Natural killer cell treated with Interleukin-12 subunit alpha and Interleukin-12 subunit beta and Interleukin-15 and Interleukin-18, amount 100 ng/mL, for 72 hours (primary cell): ENCODE results near the gene SCG2. TPM values are rescaled to one million over a fixed set of nuclear protein-coding genes. Genes with fewer than 3 reads are reported as not detected.
"Not testable (repeated sequence)": the region's sequence is repeated elsewhere in the genome, so short reads cannot be mapped to it uniquely, and the experiment has no call there.

ENCODE experiments used
- ATAC-seq, 2 donors: fragments of 150-1000 bp; cut with Tn5 transposase in 1 of 2; sonication (Bioruptor Pico), chemical (Tn5 transposase) in 1 of 2; 2 replicates each; pipeline ENCODE4 v1.10.0; 2021
- DNase-seq: peaks from one replicate; pipeline ENCODE4 v3.0.0; 2022; ENCODE audit warnings: low spot score
- H3K27ac Mint-ChIP-seq, 2 donors: 1 replicate in 1 of 2; 2 replicates in 1 of 2; pipeline ENCODE4 v1.8.0; 2022; ENCODE audit warnings: mixed read lengths in 2 of 2, mild to moderate bottlenecking in 1 of 2, moderate library complexity in 1 of 2
- H3K27me3 Mint-ChIP-seq, 2 donors: 1 replicate in 1 of 2; 2 replicates in 1 of 2; pipeline ENCODE4 v1.8.0; 2022; ENCODE audit warnings: mixed read lengths in 2 of 2
- H3K36me3 Mint-ChIP-seq: one replicate; pipeline ENCODE4 v1.8.0; 2022; ENCODE audit warnings: mixed read lengths
- H3K4me1 Mint-ChIP-seq, 2 donors: 1 replicate in 1 of 2; 2 replicates in 1 of 2; pipeline ENCODE4 v1.8.0; 2022; ENCODE audit warnings: low read depth in 2 of 2, mixed read lengths in 2 of 2, mild to moderate bottlenecking in 1 of 2
- H3K4me3 Mint-ChIP-seq: one replicate; pipeline ENCODE4 v1.8.0; 2022; ENCODE audit warnings: mixed read lengths
- H3K9me3 Mint-ChIP-seq: 2 replicates; pipeline ENCODE4 v1.8.0; 2022; ENCODE audit warnings: mixed read lengths
- total RNA-seq, 2 donors: library from RNA; stranded (reverse); gene quantifications; one replicate each; pipeline ENCODE4 v1.2.3, GENCODE V29; 2022

The SCG2 gene
- total RNA-seq, 2 donors from 2014 or later: 0.21 TPM; not detected in 1

DNA sequence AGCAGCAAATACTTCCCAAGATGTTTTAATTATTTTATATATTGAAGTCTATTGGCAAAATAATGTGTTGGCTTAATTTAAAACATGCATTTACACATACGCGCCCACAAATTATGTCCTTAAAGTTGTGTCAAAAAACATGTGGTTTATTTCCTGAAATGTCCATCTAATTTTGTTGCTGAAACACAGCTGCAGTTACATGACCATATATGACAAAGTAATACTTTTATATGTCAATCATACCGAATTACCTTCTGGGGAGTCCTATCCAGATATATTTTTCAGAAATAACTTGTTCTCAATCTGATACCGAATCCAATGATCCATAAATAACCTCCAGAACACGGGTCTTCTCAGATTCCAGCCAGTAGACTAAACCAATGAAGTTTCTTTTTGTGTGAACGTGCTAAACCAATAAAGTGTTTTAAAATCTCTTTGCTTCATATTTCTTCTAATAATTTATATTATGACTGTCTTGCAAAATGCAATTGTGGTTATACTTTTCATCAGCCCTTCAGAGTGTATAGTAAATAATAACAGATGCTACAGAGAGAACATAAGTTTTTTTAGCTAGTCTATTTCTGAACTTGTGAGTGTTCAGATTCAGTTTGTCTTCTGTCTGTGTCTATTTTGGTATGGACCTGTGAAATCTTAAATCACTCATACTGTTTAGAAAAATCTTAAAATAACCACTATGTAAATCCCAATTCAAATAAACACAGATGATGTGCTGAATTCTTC, 2.4 kb downstream of the SCG2 start:
- peaks cover 4 to 18% of the 10 kb centered on the region in 2 donors for H3K27me3 Mint-ChIP-seq
- no peaks in the 10 kb centered on the region for H3K36me3 Mint-ChIP-seq
- DNase-seq (no peak), ATAC-seq (no peak)
- H3K4me1 Mint-ChIP-seq: no peaks in the 10 kb centered on the region
- H3K9me3 Mint-ChIP-seq: no peaks in the 10 kb centered on the region
- no peak overlapping the region for H3K4me3 Mint-ChIP-seq
- no peak overlapping the region for H3K27ac Mint-ChIP-seq

DNA sequence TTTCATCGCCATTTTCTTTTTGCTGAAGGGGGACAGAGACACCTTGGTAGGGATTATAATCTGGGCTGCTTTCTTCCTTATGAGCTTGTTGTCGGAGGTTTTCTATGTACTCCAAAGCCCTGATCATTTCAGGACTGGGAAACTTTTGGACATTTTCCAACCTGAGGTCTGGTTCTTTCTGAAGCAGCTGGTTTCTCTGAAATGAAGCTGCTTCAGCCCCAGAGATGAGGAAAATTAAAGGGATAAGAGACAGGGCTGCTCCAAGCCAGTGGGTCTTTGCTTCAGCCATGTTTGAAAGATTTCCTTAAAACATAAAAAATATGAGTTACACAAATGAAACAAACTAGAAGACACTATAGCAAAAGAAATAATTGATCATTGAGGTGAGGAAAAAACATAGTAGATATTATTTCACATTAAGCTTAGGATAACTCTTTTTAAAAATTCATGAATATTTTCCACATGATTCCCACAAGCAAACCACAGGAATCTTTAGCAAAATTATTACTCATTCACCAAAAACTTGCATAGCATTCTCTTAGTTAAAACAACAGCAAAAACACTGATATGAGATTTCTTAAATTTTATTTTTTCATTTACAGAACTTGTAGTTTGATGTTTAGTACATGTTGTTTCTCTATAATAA, 3.0 kb downstream of the SCG2 start:
- no peak for ATAC-seq
- no peak overlapping the region for H3K27ac Mint-ChIP-seq
- peaks cover 4 to 12% of the 10 kb centered on the region in 2 donors for H3K27me3 Mint-ChIP-seq
- DNase-seq: no peak
- no peak overlapping the region for H3K4me3 Mint-ChIP-seq
- no peaks in the 10 kb centered on the region for H3K9me3 Mint-ChIP-seq
- no peaks in the 10 kb centered on the region for H3K36me3 Mint-ChIP-seq
- H3K4me1 Mint-ChIP-seq: no peaks in the 10 kb centered on the region

DNA sequence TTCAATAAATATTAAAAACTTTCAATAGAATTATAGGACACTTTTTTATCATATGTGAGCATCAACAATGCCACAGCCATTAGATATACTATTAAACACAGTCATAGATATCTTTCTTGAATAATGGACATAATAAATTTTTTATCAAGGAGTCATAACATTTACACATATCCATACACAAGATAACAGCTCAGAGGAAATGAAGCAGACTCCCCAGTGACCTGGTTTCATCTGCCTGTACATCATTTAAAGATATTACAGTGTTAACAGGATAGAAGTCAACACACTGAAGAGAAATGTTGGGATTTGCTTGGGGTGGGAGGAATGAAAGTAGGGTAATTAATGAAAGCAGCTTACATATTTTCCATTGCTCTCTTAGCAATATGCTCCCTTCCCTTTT, 5.1 kb downstream of the SCG2 start:
- H3K4me3 Mint-ChIP-seq: no peak overlapping the region
- peaks cover 4 to 12% of the 10 kb centered on the region in 2 donors for H3K27me3 Mint-ChIP-seq
- H3K36me3 Mint-ChIP-seq: no peaks in the 10 kb centered on the region
- peaks cover 4% of the 10 kb centered on the region for H3K9me3 Mint-ChIP-seq
- no peak for ATAC-seq
- no peak for DNase-seq
- no peak overlapping the region for H3K27ac Mint-ChIP-seq
- no peaks in the 10 kb centered on the region for H3K4me1 Mint-ChIP-seq

DNA sequence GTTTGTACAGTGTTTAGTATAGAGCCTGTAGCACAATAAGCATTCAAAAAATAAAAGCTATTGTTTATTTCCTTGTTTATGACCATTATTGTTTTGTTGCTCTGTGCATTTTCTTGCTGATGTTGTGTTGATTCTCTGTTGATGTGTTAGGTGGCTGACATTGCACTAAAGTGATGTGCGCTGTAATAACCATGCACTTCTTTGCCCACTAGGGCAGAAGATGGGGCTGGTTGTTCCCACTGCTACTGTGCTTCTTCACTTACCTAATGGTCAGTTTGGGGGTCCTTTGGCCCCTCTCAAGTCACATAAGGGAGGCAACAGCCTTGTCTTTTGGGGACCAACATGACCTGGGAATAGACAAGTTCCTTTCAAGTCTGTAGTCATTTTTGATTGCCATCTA, 6.0 kb downstream of the SCG2 start:
- peaks cover 4 to 12% of the 10 kb centered on the region in 2 donors for H3K27me3 Mint-ChIP-seq
- peaks cover 4% of the 10 kb centered on the region for H3K9me3 Mint-ChIP-seq
- no peak for ATAC-seq
- no peak for DNase-seq
- H3K36me3 Mint-ChIP-seq: no peaks in the 10 kb centered on the region
- H3K4me3 Mint-ChIP-seq: no peak overlapping the region
- H3K27ac Mint-ChIP-seq: no peak overlapping the region
- H3K4me1 Mint-ChIP-seq: no peaks in the 10 kb centered on the region

DNA sequence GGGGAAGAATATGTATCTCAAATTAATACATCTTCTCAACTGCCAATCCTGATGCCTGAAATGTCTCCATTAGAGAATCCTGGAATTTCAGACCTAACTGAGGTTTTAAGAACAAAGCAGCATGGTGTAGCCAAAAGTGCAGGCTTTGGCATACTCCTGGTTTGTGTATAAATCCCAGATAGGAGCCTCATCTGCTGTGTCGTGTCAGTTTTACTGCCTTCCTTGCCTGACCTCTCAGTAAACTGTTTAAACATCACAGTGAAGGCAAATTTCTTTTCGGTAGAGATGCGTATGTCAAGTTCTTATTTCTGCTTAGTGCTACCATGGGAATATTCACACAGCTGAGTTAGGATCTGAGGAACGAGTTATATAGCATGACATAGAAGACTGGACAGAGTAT, 7.3 kb downstream of the SCG2 start:
- no peak overlapping the region for H3K27ac Mint-ChIP-seq
- H3K4me1 Mint-ChIP-seq: no peaks in the 10 kb centered on the region
- H3K9me3 Mint-ChIP-seq: peaks cover 4% of the 10 kb centered on the region
- peaks cover 4 to 12% of the 10 kb centered on the region in 2 donors for H3K27me3 Mint-ChIP-seq
- ATAC-seq (no peak), DNase-seq (no peak)
- no peak overlapping the region for H3K4me3 Mint-ChIP-seq
- no peaks in the 10 kb centered on the region for H3K36me3 Mint-ChIP-seq

- Mint-ChIP-seq H3K27ac (no peak overlapping the region), H3K4me1 (no peaks in the 10 kb centered on the region), H3K9me3 (peaks cover 4% of the 10 kb centered on the region), H3K27me3 (peaks cover 4 to 12% of the 10 kb centered on the region in 2 donors), H3K4me3 (no peak overlapping the region), H3K36me3 (no peaks in the 10 kb centered on the region)
- ATAC-seq: no peak
- DNase-seq: no peak
Observed at GRCh38 chr2:223594259-223594658, 7.9 kb downstream of the SCG2 start.

DNA sequence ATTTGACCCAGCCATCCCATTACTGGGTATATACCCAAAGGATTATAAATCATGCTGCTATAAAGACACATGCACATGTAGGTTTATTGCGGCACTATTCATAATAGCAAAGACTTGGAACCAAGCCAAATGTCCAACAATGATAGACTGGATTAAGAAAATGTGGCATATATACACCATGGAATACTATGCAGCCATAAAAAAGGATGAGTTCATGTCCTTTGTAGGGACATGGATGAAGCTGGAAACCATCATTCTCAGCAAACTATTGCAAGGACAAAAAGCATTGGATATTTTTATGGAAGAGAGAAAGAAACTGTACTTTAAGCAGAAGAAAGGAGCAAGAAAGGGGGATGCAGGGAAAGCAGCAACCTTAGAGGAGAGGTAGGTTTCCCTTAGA, 9.5 kb downstream of the SCG2 start:
- DNase-seq, H3K27ac Mint-ChIP-seq, ATAC-seq, H3K27me3 Mint-ChIP-seq, H3K36me3 Mint-ChIP-seq, H3K4me1 Mint-ChIP-seq, H3K4me3 Mint-ChIP-seq, H3K9me3 Mint-ChIP-seq: not testable (repeated sequence)

- peaks cover 4% of the 10 kb centered on the region for H3K9me3 Mint-ChIP-seq
- DNase-seq (no peak), ATAC-seq (no peak)
- no peak overlapping the region for H3K27ac Mint-ChIP-seq
- H3K36me3 Mint-ChIP-seq: no peaks in the 10 kb centered on the region
- H3K4me3 Mint-ChIP-seq: no peak overlapping the region
- H3K4me1 Mint-ChIP-seq: no peaks in the 10 kb centered on the region
- H3K27me3 Mint-ChIP-seq: no peaks in the 10 kb centered on the region
Observed at GRCh38 chr2:223591596-223591995, 10.6 kb downstream of the SCG2 start.

DNA sequence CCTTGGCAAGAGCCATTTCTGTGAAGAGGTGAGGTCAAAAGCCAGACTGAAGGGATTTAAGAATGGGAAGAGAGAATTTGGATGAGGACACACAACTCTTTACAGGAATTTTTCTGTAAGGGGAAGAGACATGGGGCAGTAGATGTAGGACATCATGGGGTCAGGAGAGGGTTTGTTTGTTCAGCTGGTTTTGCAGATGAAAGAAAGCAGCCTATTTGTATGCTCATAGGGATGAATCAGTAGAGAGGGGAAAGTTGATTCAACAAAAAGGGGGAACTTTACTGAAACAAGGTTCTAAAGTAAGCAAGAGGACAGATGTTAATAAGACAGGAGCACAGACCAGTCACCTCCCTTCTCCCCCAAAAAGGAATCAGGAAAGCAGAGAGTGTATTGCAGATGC, 11.2 kb downstream of the SCG2 start:
- peaks cover 4% of the 10 kb centered on the region for H3K9me3 Mint-ChIP-seq
- H3K27ac Mint-ChIP-seq: no peak overlapping the region
- ATAC-seq (no peak), DNase-seq (no peak)
- no peaks in the 10 kb centered on the region for H3K4me1 Mint-ChIP-seq
- no peaks in the 10 kb centered on the region for H3K27me3 Mint-ChIP-seq
- H3K36me3 Mint-ChIP-seq: no peaks in the 10 kb centered on the region
- no peak overlapping the region for H3K4me3 Mint-ChIP-seq

- Mint-ChIP-seq H3K36me3 (no peaks in the 10 kb centered on the region), H3K4me1 (no peaks in the 10 kb centered on the region), H3K27me3 (no peaks in the 10 kb centered on the region), H3K9me3 (peaks cover 4% of the 10 kb centered on the region), H3K4me3 (no peak overlapping the region), H3K27ac (no peak overlapping the region)
- ATAC-seq: no peak
- DNase-seq: no peak
Observed at GRCh38 chr2:223589901-223590300, 12.3 kb downstream of the SCG2 start.

DNA sequence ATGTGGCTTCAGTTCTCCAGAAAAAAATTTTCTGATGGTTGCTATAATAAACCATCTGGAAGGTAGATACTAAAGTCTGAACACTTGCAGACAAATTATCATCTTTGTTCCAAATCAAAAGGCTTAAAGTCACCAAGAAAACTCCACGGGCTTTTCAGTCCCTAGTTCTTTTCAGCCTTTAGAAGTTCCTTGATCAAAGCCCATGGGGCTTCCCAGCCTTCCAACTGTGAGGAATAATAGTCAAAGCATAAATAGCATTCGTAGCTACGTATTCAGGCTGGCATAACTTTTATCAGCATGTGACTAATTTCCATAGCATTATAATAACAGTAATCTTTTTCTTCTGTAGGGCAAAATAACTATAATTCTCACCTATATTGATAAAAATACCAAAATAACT, 13.9 kb downstream of the SCG2 start:
- Mint-ChIP-seq H3K27ac (no peak overlapping the region), H3K4me3 (no peak overlapping the region), H3K4me1 (no peaks in the 10 kb centered on the region), H3K27me3 (peaks cover 0 to 3% of the 10 kb centered on the region in 2 donors), H3K36me3 (no peaks in the 10 kb centered on the region), H3K9me3 (peaks cover 8% of the 10 kb centered on the region)
- ATAC-seq (no peak), DNase-seq (no peak)

GRCh38 chr2:223587301-223587700, 14.9 kb downstream of the SCG2 start:
- no peak for ATAC-seq
- no peaks in the 10 kb centered on the region for H3K36me3 Mint-ChIP-seq

DNA sequence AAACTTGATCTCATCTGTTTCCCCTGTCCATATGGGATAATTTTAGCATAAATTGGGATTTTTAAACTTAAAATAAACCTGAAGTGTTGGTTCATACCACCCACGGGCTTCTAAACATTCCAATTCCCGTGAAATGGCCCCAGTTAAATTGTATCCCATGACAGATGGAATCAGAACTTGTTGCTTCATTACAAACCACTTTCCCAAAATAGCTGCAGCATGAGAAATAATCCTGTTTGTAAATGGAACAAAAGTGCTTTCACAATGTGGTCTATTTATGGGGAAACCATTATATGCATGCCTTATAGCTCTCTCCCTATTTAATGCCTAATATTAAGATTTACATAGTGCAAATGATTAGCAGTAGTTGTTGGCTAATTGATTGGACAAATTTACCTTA, 15.9 kb downstream of the SCG2 start:
- Mint-ChIP-seq H3K9me3 (peaks cover 4% of the 10 kb centered on the region), H3K4me3 (no peak overlapping the region), H3K36me3 (no peaks in the 10 kb centered on the region), H3K27ac (no peak overlapping the region), H3K4me1 (no peaks in the 10 kb centered on the region), H3K27me3 (peaks cover 0 to 7% of the 10 kb centered on the region in 2 donors)
- no peak for ATAC-seq
- no peak for DNase-seq

More at GRCh38 chr2:223587301-223587700, 14.9 kb downstream of the SCG2 start:
- peaks cover 0 to 5% of the 10 kb centered on the region in 2 donors for H3K27me3 Mint-ChIP-seq
- H3K27ac Mint-ChIP-seq: no peak overlapping the region
- H3K4me1 Mint-ChIP-seq: no peaks in the 10 kb centered on the region
- DNase-seq: no peak
- H3K4me3 Mint-ChIP-seq: no peak overlapping the region
- H3K9me3 Mint-ChIP-seq: peaks cover 4% of the 10 kb centered on the region

DNA sequence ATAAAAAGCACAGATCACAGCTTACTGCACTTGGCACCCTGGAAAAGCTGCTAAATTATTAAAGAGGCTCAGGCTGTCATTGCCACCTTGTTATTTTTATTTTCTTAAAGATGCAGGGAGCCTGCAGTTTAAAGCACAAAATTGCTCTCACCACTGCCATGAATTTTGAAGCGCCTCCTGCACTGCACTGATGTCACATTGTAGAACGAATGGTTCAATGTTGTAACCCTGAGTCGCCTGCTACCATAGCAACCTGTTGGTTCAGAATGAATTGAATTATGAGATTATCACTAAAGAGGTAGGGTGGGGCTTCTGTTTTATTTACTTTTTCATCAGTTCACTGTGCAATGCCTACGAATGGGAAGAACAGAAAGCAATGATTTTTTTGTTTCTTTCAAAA, 16.5 kb downstream of the SCG2 start:
- ATAC-seq: no peak
- DNase-seq: no peak
- H3K36me3 Mint-ChIP-seq: no peaks in the 10 kb centered on the region
- no peaks in the 10 kb centered on the region for H3K4me1 Mint-ChIP-seq
- peaks cover 4% of the 10 kb centered on the region for H3K9me3 Mint-ChIP-seq
- no peak overlapping the region for H3K4me3 Mint-ChIP-seq
- H3K27me3 Mint-ChIP-seq: peaks cover 0 to 7% of the 10 kb centered on the region in 2 donors
- H3K27ac Mint-ChIP-seq: no peak overlapping the region
